Measurements from ENCODE around the gene PSMB5. TPM values are rescaled to one million over a fixed set of nuclear protein-coding genes. Genes with fewer than 3 reads are reported as not detected.

PSMB5 gene
- polyA plus RNA-seq, 1 donor from 2014 or later, result 28.0 TPM

- Mint-ChIP-seq H3K27ac (no peak within 1 kb of the TSS), H3K27me3 (no peaks in the 10 kb centered on the region), H3K4me1 (no peaks in the 10 kb centered on the region), H3K9me3 (no peaks in the 10 kb centered on the region), H3K4me3 (no peak within 1 kb of the TSS), H3K36me3 (peaks cover under 1% of the 10 kb centered on the region)
Observed at GRCh38 chr14:23042162-23042965, 7.7 kb upstream of the PSMB5 start, which contains the start of gene PSMB11. PSMB11 (plus strand) TSS chr14:23042212; CDS start chr14:23042226, 14 bp downstream.

- Mint-ChIP-seq H3K27ac (no peak overlapping the region), H3K4me3 (no peak overlapping the region), H3K9me3 (no peaks in the 10 kb centered on the region), H3K36me3 (no peaks in the 10 kb centered on the region), H3K27me3 (no peaks in the 10 kb centered on the region), H3K4me1 (no peaks in the 10 kb centered on the region)
Observed at GRCh38 chr14:23041729-23042128, 7.0 kb upstream of the PSMB5 start.

GRCh38 chr14:23040100-23040499, 5.4 kb upstream of the PSMB5 start:
- H3K27ac Mint-ChIP-seq, result no peak overlapping the region
- no peaks in the 10 kb centered on the region for H3K36me3 Mint-ChIP-seq

GRCh38 chr14:23035303-23036144, 824 bp upstream of the PSMB5 start:
- Mint-ChIP-seq H3K36me3 (peaks cover 11% of the 10 kb centered on the region), H3K27ac (peak overlapping the region; percentile 75 to 99 (median 98)), H3K27me3 (no peaks in the 10 kb centered on the region), H3K4me1 (peaks cover 14 to 20% (median 20%) of the 10 kb centered on the region in 3 donors), H3K9me3 (no peaks in the 10 kb centered on the region), H3K4me3 (peak overlapping the region; percentile 84 to 97 (median 92))

More at GRCh38 chr14:23040100-23040499, 5.4 kb upstream of the PSMB5 start:
- Mint-ChIP-seq H3K4me1 (peaks cover 3 to 4% (median 4%) of the 10 kb centered on the region in 3 donors), H3K9me3 (no peaks in the 10 kb centered on the region), H3K27me3 (no peaks in the 10 kb centered on the region), H3K4me3 (no peak overlapping the region)

GRCh38 chr14:23033801-23034497, 751 bp downstream of the PSMB5 start:
- peak overlapping the region; percentile 75 to 99 (median 98) for H3K27ac Mint-ChIP-seq
- H3K36me3 Mint-ChIP-seq, result peaks cover 14% of the 10 kb centered on the region
- H3K4me1 Mint-ChIP-seq, result peaks cover 15 to 26% (median 24%) of the 10 kb centered on the region in 3 donors
- peak overlapping the region; percentile 84 to 97 (median 92) for H3K4me3 Mint-ChIP-seq
- H3K9me3 Mint-ChIP-seq, result no peaks in the 10 kb centered on the region
- H3K27me3 Mint-ChIP-seq, result no peaks in the 10 kb centered on the region

GRCh38 chr14:23033251-23033727, 1.4 kb downstream of the PSMB5 start:
- peak overlapping the region in 1 of 3 donors; percentile 75 for H3K27ac Mint-ChIP-seq
- H3K36me3 Mint-ChIP-seq, result peaks cover 17% of the 10 kb centered on the region
- H3K27me3 Mint-ChIP-seq, result no peaks in the 10 kb centered on the region
- peaks cover 20 to 29% (median 26%) of the 10 kb centered on the region in 3 donors for H3K4me1 Mint-ChIP-seq
- H3K4me3 Mint-ChIP-seq, result peak overlapping the region; percentile 73 to 96 (median 86)
- no peaks in the 10 kb centered on the region for H3K9me3 Mint-ChIP-seq

GRCh38 chr14:23030936-23031335, 3.8 kb downstream of the PSMB5 start:
- no peaks in the 10 kb centered on the region for H3K27me3 Mint-ChIP-seq
- no peaks in the 10 kb centered on the region for H3K9me3 Mint-ChIP-seq
- peaks cover 20 to 30% (median 27%) of the 10 kb centered on the region in 3 donors for H3K4me1 Mint-ChIP-seq
- peak overlapping the region in 1 of 4 donors; percentile 64 for H3K4me3 Mint-ChIP-seq
- H3K27ac Mint-ChIP-seq, result no peak overlapping the region
- peaks cover 18% of the 10 kb centered on the region for H3K36me3 Mint-ChIP-seq

GRCh38 chr14:23028799-23029198, 5.9 kb downstream of the PSMB5 start:
- H3K27me3 Mint-ChIP-seq, result no peaks in the 10 kb centered on the region
- peaks cover 21% of the 10 kb centered on the region for H3K36me3 Mint-ChIP-seq
- H3K27ac Mint-ChIP-seq, result no peak overlapping the region
- H3K4me3 Mint-ChIP-seq, result no peak overlapping the region
- H3K9me3 Mint-ChIP-seq, result no peaks in the 10 kb centered on the region
- peaks cover 16 to 20% (median 18%) of the 10 kb centered on the region in 3 donors for H3K4me1 Mint-ChIP-seq

- H3K36me3 Mint-ChIP-seq, result peaks cover 12% of the 10 kb centered on the region
- no peaks in the 10 kb centered on the region for H3K9me3 Mint-ChIP-seq
- peaks cover 5 to 12% (median 12%) of the 10 kb centered on the region in 3 donors for H3K4me1 Mint-ChIP-seq
- peak overlapping the region in 1 of 3 donors; percentile 90 for H3K27ac Mint-ChIP-seq
- no peak overlapping the region for H3K4me3 Mint-ChIP-seq
- H3K27me3 Mint-ChIP-seq, result no peaks in the 10 kb centered on the region
Observed at GRCh38 chr14:23025151-23025814, 9.4 kb downstream of the PSMB5 start.

- Mint-ChIP-seq H3K27ac (peak overlapping the region in 1 of 3 donors; percentile 90), H3K4me3 (peak overlapping the region in 1 of 4 donors; percentile 39), H3K27me3 (no peaks in the 10 kb centered on the region), H3K9me3 (no peaks in the 10 kb centered on the region), H3K4me1 (peaks cover 5 to 12% (median 12%) of the 10 kb centered on the region in 3 donors), H3K36me3 (peaks cover 12% of the 10 kb centered on the region)
Observed at GRCh38 chr14:23024612-23025075, 10.1 kb downstream of the PSMB5 start.

- Mint-ChIP-seq H3K4me3 (no peak overlapping the region), H3K27ac (no peak overlapping the region), H3K27me3 (no peaks in the 10 kb centered on the region), H3K36me3 (peaks cover 9% of the 10 kb centered on the region), H3K4me1 (peaks cover 3 to 8% (median 6%) of the 10 kb centered on the region in 3 donors), H3K9me3 (no peaks in the 10 kb centered on the region)
Observed at GRCh38 chr14:23023795-23024152, 10.9 kb downstream of the PSMB5 start.

GRCh38 chr14:23023022-23023794, 11.5 kb downstream of the PSMB5 start:
- Mint-ChIP-seq H3K36me3 (peaks cover 7% of the 10 kb centered on the region), H3K27ac (peak overlapping the region in 2 of 3 donors; percentile 24 to 43), H3K4me3 (no peak overlapping the region), H3K27me3 (no peaks in the 10 kb centered on the region), H3K9me3 (no peaks in the 10 kb centered on the region), H3K4me1 (peaks cover 0 to 6% (median 4%) of the 10 kb centered on the region in 3 donors)

- H3K27ac Mint-ChIP-seq, result no peak overlapping the region
- H3K36me3 Mint-ChIP-seq, result peaks cover 5% of the 10 kb centered on the region
- H3K4me1 Mint-ChIP-seq, result peaks cover 0 to 5% (median 2%) of the 10 kb centered on the region in 3 donors
- no peaks in the 10 kb centered on the region for H3K9me3 Mint-ChIP-seq
- no peaks in the 10 kb centered on the region for H3K27me3 Mint-ChIP-seq
- no peak overlapping the region for H3K4me3 Mint-ChIP-seq
Observed at GRCh38 chr14:23021889-23022442, 12.7 kb downstream of the PSMB5 start.

All from IgD-negative memory B cell (primary cell).